DOHH2 (cell line): Measurements from ENCODE around the gene SSBP2.

Experiments used
- EZH2phosphoT487 ChIP-seq: fragments of 200-600 bp; sonication (generic); IDR thresholded peaks from 2 replicates; pipeline ENCODE4 v1.6.1; 2017; ENCODE audit warnings: borderline replicate concordance, mild to moderate bottlenecking, antibody characterized with exemption, low read length, moderate library complexity, mixed read lengths
- TF ChIP-seq, protein P1 (sequence below): fragments of 200-600 bp; sonication (generic); IDR thresholded peaks from one replicate; pipeline ENCODE4 v1.5.1; 2014; ENCODE audit warnings: antibody characterized with exemption, mild to moderate bottlenecking, low read depth, low read length; ENCODE audit not compliant: poor library complexity, severe bottlenecking

- TF ChIP-seq, protein P1, sequence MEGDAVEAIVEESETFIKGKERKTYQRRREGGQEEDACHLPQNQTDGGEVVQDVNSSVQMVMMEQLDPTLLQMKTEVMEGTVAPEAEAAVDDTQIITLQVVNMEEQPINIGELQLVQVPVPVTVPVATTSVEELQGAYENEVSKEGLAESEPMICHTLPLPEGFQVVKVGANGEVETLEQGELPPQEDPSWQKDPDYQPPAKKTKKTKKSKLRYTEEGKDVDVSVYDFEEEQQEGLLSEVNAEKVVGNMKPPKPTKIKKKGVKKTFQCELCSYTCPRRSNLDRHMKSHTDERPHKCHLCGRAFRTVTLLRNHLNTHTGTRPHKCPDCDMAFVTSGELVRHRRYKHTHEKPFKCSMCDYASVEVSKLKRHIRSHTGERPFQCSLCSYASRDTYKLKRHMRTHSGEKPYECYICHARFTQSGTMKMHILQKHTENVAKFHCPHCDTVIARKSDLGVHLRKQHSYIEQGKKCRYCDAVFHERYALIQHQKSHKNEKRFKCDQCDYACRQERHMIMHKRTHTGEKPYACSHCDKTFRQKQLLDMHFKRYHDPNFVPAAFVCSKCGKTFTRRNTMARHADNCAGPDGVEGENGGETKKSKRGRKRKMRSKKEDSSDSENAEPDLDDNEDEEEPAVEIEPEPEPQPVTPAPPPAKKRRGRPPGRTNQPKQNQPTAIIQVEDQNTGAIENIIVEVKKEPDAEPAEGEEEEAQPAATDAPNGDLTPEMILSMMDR, result no peak
- no peak for TF ChIP-seq EZH2phosphoT487
Measured at GRCh38 chr5:81525690-81526089, 225.2 kb downstream of the SSBP2 start.
